Measurements from ENCODE around the gene ANO1. TPM values are rescaled to one million over a fixed set of nuclear protein-coding genes. Genes with fewer than 3 reads are reported as not detected.

The ANO1 gene
- total RNA-seq, 1 donor from 2014 or later = 9.0 TPM

GRCh38 chr11:70182266-70182665 lies 104.1 kb downstream of the ANO1 start:
- Histone ChIP-seq H3K27ac (no peak overlapping the region), H3K4me3 (no peak overlapping the region), H3K27me3 (ENCODE audit: low read depth) (peaks cover 4% of the 10 kb centered on the region), H3K36me3 (no peaks in the 10 kb centered on the region), H3K4me1 (no peaks in the 10 kb centered on the region), H3K9me3 (no peaks in the 10 kb centered on the region)
- TF ChIP-seq, protein P1, sequence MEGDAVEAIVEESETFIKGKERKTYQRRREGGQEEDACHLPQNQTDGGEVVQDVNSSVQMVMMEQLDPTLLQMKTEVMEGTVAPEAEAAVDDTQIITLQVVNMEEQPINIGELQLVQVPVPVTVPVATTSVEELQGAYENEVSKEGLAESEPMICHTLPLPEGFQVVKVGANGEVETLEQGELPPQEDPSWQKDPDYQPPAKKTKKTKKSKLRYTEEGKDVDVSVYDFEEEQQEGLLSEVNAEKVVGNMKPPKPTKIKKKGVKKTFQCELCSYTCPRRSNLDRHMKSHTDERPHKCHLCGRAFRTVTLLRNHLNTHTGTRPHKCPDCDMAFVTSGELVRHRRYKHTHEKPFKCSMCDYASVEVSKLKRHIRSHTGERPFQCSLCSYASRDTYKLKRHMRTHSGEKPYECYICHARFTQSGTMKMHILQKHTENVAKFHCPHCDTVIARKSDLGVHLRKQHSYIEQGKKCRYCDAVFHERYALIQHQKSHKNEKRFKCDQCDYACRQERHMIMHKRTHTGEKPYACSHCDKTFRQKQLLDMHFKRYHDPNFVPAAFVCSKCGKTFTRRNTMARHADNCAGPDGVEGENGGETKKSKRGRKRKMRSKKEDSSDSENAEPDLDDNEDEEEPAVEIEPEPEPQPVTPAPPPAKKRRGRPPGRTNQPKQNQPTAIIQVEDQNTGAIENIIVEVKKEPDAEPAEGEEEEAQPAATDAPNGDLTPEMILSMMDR (IDR thresholded peaks at IDR 0.05) = no peak
- intact Hi-C loops (cut with DNase I) = no loop called here
- no peak for ATAC-seq
- DNase-seq = no peak

DNA sequence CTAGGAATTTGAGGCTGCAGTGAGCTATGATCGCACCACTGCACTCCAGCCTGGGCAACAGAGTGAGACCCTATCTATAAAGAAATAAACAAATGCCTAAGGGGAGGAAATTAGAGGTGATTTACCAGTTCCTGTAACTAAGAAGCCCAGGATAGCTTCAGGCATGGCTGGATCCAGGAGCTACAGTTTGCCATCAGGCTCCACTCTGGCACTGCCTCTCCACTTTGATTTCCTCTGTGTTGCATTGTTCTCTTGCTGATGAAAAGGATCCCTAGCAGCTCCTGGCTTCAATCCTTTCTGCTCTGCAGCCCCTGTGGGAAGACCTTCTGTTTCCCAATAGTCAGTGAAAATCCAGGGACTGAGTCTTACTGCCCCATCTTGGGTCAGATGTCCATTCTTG lies 104.9 kb downstream of the ANO1 start:
- DNase-seq = no peak
- no peaks in the 10 kb centered on the region for H3K36me3 ChIP-seq
- peaks cover 4% of the 10 kb centered on the region for H3K27me3 ChIP-seq (ENCODE audit: low read depth)
- intact Hi-C loops (cut with DNase I) = no loop called here
- H3K27ac ChIP-seq = no peak overlapping the region
- no peaks in the 10 kb centered on the region for H3K9me3 ChIP-seq
- TF ChIP-seq, protein P1 (IDR thresholded peaks at IDR 0.05) = no peak
- no peaks in the 10 kb centered on the region for H3K4me1 ChIP-seq
- no peak overlapping the region for H3K4me3 ChIP-seq
- no peak for ATAC-seq

GRCh38 chr11:70183483-70184176 lies 105.5 kb downstream of the ANO1 start:
- H3K4me1 ChIP-seq = no peaks in the 10 kb centered on the region
- peaks cover 4% of the 10 kb centered on the region for H3K27me3 ChIP-seq (ENCODE audit: low read depth)
- DNase-seq = no peak
- no peaks in the 10 kb centered on the region for H3K9me3 ChIP-seq
- ATAC-seq = no peak
- no peaks in the 10 kb centered on the region for H3K36me3 ChIP-seq
- no peak overlapping the region for H3K27ac ChIP-seq
- TF ChIP-seq, protein P1 (IDR thresholded peaks at IDR 0.05) = no peak
- intact Hi-C loops (cut with DNase I) = no loop called here
- no peak overlapping the region for H3K4me3 ChIP-seq

DNA sequence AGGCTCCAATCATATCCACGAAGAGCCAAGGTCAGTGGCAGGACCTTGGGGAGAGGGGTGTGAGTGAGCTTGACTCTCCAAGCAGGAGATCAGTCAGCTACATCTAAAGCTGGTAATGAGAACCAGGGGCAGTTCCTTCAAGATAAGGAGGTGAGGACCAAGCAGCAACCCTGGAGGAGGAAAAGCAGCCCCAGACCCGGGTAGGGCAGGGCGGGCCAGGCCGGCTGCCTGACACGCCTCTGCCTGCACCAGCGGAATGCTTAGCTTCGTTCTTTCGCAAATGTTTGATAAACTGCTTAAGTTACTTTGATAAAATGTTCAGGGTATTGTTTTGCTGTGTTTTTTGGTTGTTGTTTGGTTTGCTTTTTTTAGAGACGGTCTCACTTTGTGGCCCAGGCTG lies 106.3 kb downstream of the ANO1 start:
- Histone ChIP-seq H3K4me1 (no peaks in the 10 kb centered on the region), H3K9me3 (no peaks in the 10 kb centered on the region), H3K27me3 (ENCODE audit: low read depth) (peaks cover 4% of the 10 kb centered on the region), H3K4me3 (no peak overlapping the region), H3K36me3 (no peaks in the 10 kb centered on the region), H3K27ac (no peak overlapping the region)
- TF ChIP-seq, protein P1 (IDR thresholded peaks at IDR 0.05) = no peak
- DNase-seq (no peak), ATAC-seq (no peak)
- intact Hi-C loops (cut with DNase I) = no loop called here

- DNase-seq = no peak
- no peak overlapping the region for H3K4me3 ChIP-seq
- H3K9me3 ChIP-seq = no peaks in the 10 kb centered on the region
- intact Hi-C loops (cut with DNase I) = no loop called here
- no peaks in the 10 kb centered on the region for H3K4me1 ChIP-seq
- H3K27me3 ChIP-seq (ENCODE audit: low read depth) = peaks cover 4% of the 10 kb centered on the region
- H3K36me3 ChIP-seq = no peaks in the 10 kb centered on the region
- no peak overlapping the region for H3K27ac ChIP-seq
- no peak for ATAC-seq
- TF ChIP-seq, protein P1 (IDR thresholded peaks at IDR 0.05) = no peak
These were observed 107.4 kb downstream of the ANO1 start for GRCh38 chr11:70185348-70186055.

Measured in lower lobe of right lung (tissue), 2 donors.